ENCODE data around the gene SORCS3. TPM values are rescaled to one million over a fixed set of nuclear protein-coding genes. Genes with fewer than 3 reads are reported as not detected.

Gene SORCS3
- polyA plus RNA-seq, 3 donors: 3.6 to 5.7 (median 4.6) TPM

DNA sequence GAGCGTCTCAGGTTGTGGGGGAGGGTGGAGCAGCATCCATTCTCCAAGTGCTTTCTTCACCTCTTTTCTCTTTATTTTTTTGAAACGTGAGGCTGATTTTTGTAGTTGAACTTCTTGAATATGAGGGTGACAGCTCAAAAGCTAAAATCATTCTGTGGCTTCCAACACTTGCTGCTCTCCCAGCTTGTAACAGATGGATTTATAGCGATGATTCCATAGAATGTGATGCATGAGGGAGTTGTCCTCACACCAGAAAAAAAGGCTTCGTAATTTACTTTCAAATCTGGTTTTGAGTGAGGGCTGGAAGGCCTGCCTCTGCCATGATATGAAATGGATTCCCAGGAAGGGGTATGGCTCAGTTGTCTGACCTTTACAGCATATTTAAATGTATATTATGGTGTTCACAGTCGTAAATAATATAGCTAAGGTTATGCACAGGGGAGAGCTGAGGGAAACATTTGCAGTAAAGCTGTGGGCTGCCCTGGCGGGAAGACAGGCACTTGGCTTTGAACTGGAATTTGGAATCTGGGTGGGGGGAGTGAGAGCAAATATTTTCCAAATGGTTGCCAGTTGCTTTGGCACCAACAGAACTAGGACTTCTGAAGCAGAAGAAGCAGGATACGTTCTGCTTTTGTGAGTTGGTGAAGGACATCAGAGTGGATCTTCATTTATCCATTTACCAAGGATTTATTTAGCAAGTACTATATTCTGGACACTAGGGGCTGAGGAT lies 166.7 kb downstream of the SORCS3 start:
- no peak for DNase-seq (ENCODE audit: extremely low read depth in 1 of 11, low read depth in 9 of 11, low spot score in 4 of 11)

GRCh38 chr10:104809288-104810090 lies 168.4 kb downstream of the SORCS3 start:
- no peak for DNase-seq (ENCODE audit: extremely low read depth in 1 of 11, low read depth in 9 of 11, low spot score in 4 of 11)

DNA sequence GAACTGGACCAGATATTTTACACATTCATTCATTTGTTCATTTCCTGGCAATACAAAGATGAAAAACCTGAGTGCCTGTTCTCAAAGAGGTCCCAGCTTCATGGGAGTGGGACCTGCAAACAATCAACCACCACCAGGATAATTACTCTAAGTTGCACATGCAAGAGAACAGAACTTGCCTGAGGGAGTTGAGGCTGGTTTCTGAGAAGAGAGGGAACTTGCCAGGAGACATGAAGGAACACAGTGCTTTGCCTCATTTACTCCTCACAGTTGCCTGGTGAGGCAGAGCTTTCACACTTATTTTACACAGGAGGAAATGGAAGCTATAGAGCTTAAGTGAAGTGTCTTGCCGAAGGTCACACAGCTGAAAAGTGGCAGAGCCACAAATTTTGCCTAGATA lies 170.1 kb downstream of the SORCS3 start:
- DNase-seq (ENCODE audit: extremely low read depth in 1 of 11, low read depth in 9 of 11, low spot score in 4 of 11): no peak

DNA sequence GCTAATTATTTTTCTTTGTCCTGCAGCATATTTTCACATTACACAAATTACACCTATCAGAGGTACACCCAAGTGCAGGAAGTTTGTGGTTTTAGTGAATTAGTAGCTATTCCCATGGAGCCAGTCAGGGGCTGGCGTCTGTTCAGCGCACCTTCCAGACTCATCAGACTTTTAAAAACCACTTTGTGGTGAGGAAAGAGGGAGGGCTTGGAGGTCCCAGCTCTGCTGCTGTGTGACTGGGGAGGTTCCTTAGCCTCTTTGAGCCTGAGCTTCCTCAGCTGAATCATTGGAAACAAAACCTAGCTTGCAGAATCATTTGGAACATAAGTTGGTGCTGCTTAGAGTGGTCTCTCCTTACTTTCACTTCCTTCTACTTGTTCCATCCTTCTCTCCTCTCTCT lies 175.4 kb downstream of the SORCS3 start:
- DNase-seq (ENCODE audit: extremely low read depth in 1 of 11, low read depth in 9 of 11, low spot score in 4 of 11): no peak

DNA sequence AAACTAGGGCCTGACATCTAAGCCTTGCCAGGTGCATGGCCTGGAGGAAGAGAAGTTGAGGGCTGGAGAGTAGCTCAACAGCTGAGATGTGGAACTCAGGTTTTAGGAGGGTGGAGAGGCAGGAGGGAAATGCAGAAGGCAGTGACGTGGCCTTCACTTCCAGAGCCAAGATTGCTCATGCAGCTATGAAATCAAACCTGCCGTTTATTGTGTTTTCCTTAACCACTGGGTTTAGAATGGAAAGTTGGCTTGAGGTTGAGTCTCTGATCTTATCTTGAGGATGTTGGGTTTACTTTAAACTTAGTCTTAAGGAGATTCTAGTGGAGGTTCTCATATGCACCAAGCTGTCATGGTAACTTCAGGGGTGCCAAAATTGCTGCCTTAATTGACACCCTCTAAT lies 178.6 kb downstream of the SORCS3 start:
- DNase-seq (ENCODE audit: extremely low read depth in 1 of 11, low read depth in 9 of 11, low spot score in 4 of 11): no peak

DNA sequence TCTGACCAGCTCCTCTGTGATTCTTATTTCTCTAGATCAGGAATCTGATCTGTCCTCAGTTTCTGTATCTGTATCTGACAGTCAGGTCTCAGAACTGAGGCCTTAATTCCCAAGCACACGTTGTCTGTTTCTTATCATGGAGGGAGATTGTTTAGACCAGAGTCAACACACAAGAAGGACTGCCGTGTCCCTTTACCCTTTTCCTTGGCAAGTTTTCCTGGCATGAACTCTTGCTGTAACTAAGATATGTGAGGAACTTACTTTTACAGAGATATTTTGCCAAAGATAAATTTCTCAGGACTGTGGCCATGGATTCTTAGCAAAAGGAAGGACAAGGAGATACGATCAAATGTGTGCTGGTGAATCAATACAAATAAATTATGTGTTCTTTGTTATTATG lies 181.0 kb downstream of the SORCS3 start:
- DNase-seq (ENCODE audit: extremely low read depth in 1 of 11, low read depth in 9 of 11, low spot score in 4 of 11): no peak

DNA sequence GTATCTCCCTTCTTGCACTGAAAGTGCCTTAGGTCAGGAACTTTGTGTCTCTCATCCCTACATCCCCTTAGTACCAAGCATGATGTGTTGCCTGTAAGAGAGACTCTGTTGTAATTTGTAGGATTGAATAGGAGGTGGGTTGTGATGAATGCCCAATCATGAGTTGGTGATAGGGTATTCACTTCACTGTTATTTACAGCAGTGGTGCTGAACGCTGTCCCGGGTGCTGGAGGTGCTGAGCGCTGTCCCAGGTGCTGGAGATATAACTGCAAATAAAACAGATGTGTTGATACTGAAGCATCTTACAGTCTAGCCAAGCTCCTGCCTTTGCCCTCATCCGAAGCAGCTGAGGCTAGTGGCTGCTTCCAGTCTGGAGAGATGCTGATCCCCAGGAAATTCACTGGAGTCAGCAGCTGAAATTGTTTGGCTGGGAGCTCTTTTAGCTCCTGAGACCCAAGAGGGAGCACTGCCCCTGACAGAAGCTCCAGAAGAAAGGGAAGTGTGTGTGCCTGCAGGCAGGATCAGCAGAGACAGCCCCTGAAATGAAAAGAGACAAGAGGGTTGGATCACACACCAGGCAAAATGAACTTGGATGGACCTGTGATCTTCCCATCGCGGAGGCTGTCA lies 183.4 kb downstream of the SORCS3 start:
- DNase-seq (ENCODE audit: extremely low read depth in 1 of 11, low read depth in 9 of 11, low spot score in 4 of 11): peak; percentile 27 to 71 (median 59)

- no peak for DNase-seq (ENCODE audit: extremely low read depth in 1 of 11, low read depth in 9 of 11, low spot score in 4 of 11)
Observed at GRCh38 chr10:104831272-104831671, 190.2 kb downstream of the SORCS3 start.

GRCh38 chr10:104834580-104834979 lies 193.5 kb downstream of the SORCS3 start:
- no peak for DNase-seq (ENCODE audit: extremely low read depth in 1 of 11, low read depth in 9 of 11, low spot score in 4 of 11)

GRCh38 chr10:104835422-104835821 lies 194.3 kb downstream of the SORCS3 start:
- DNase-seq (ENCODE audit: extremely low read depth in 1 of 11, low read depth in 9 of 11, low spot score in 4 of 11): no peak

DNA sequence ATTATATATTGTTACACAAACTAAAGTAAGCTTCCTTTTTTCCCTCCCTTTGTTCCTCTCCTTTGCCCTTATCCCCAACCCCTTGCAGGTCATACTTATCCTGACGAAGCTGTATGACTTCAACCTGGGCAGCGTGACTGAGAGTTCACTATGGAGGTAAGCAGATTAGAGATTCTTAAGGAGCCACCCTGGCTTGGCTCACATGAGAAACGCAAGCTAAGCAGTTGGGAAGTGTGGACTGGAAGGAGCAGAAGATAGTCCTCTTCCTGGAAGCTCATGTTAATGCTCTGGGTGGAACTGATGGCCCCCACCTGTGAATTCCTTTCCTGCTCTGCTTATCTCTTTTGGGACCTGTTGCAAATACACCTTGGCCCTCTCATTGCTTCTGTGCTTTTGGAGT lies 201.6 kb downstream of the SORCS3 start:
- DNase-seq (ENCODE audit: extremely low read depth in 1 of 11, low read depth in 9 of 11, low spot score in 4 of 11): no peak

- no peak for DNase-seq (ENCODE audit: extremely low read depth in 1 of 11, low read depth in 9 of 11, low spot score in 4 of 11)
Observed at GRCh38 chr10:104844073-104844472, 203.0 kb downstream of the SORCS3 start.

- DNase-seq (ENCODE audit: extremely low read depth in 1 of 11, low read depth in 9 of 11, low spot score in 4 of 11): no peak
Observed at GRCh38 chr10:104850023-104850422, 208.9 kb downstream of the SORCS3 start.

DNA sequence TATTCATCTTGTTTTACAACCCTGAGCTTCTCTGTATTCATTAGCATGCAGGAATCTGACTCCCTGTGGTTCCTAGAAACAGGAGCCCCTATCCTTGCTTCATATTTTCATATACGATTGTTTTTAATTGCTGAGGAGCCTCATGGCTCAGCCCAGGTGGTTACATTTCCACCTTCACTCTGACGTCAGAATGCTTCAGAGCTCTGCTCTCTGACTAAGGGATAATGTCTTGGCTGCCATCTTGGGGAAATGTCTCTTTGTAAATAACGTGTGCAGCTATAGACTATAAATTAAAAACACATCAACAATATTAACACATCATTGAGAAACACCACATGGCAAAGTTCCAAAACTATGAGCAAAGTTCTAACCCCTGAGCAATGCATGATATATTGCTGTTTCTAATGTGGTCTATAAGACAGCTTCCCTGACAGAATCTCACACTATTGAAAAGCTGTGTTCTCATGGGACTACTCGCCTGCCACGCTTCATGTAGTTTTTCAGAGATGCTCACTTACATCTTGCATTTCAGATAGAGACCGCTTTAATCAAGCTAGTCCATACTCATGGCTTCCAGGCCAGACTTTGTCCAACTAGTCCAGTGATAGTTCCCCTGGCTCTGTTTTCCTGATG lies 227.0 kb downstream of the SORCS3 start:
- DNase-seq (ENCODE audit: extremely low read depth in 1 of 11, low read depth in 9 of 11, low spot score in 4 of 11): no peak

GRCh38 chr10:104872691-104873090 lies 231.6 kb downstream of the SORCS3 start:
- DNase-seq (ENCODE audit: extremely low read depth in 1 of 11, low read depth in 9 of 11, low spot score in 4 of 11): no peak

GRCh38 chr10:104873161-104873560 lies 232.1 kb downstream of the SORCS3 start:
- no peak for DNase-seq (ENCODE audit: extremely low read depth in 1 of 11, low read depth in 9 of 11, low spot score in 4 of 11)

DNA sequence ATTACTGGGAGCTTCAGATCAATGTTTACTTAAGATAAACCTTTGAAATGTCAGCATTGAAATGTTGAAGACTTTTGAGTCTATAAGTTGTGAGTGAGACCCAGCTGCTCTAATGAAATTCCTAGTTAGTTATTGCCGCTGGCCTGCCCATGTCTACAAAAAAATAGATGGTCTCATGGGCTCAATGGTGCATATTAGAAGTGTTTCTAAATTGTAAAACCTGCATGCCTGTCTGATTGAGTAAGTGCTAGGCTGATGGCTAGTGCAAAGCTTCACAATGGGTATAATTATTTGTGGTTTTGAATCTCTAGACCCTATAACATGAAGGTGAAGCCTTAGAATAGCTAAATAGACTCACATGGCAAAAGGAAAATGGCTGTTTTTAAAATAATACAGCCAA lies 234.5 kb downstream of the SORCS3 start:
- DNase-seq (ENCODE audit: extremely low read depth in 1 of 11, low read depth in 9 of 11, low spot score in 4 of 11): no peak

DNA sequence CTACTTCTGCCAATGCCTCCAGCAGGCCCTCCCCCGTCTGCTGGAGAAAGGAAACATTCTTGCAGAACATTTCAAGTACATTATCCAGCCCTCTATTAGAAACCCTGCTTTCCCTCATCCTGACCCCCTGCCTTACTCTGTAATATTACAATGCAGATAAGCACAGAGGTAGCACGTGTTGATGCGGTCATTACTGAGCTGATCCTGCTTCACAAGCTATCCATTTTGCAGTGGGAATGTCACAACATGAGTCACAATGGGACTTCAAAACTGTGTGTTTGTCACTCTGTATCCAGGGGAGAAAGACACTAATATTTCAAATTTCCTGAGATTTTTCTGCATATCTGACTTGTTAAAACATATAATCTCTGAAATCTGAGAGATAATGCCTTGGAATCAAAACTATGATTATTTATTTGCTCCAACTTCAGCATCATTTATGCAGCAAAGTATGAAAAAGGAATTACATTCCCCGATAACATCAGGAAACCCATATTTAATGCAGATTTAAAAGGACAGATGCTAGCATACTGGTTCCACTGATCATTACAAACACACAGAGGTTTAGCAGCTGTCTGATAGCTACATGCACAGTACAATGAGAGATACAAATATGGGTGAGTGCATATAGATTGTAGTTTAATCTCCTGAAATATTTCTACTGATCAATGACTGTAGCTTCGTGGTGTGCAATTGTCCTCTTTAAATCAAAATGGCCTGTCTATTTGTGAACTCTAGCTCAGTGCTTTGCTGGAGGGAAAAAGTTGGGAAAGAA lies 239.7 kb downstream of the SORCS3 start:
- DNase-seq (ENCODE audit: extremely low read depth in 1 of 11, low read depth in 9 of 11, low spot score in 4 of 11): no peak

DNA sequence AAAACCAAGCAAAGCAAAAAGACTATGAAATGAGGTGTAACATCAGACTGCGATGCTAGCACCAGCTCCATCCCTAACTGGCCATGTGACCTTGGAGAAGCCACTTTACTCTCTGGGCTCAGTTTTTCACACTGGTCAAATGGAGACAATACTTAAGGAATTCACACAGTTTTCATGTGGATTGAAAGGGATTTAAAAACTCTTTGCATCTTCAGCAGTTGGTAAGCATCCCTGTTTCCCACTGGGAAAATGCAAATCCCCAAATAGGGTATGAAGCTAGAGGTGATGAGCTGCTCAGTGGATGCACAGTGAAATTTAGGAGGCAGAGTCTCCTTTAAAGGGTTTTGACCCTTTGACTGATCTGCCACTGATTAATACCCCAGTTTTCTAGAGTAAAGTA lies 240.7 kb downstream of the SORCS3 start:
- DNase-seq (ENCODE audit: extremely low read depth in 1 of 11, low read depth in 9 of 11, low spot score in 4 of 11): no peak

Measured in renal cortex interstitium (tissue), 11 donors.